AG09309 (cell line): ENCODE results near the gene DMWD.

Experiments
- DNase-seq: peaks from one replicate; pipeline ENCODE4 v3.0.0-alpha.2; 2010; ENCODE audit warnings: low read depth
- H3K4me3 ChIP-seq: 2 replicates; pipeline ENCODE4 v1.5.1; 2011; ENCODE audit warnings: mild to moderate bottlenecking, low read depth, low read length, moderate library complexity; ENCODE audit not compliant: control insufficient read depth
- TF ChIP-seq, protein P1 (sequence below): IDR thresholded peaks from 2 replicates; pipeline ENCODE4 v1.5.1; 2011; ENCODE audit warnings: mild to moderate bottlenecking, low read depth, low read length, inconsistent platforms; ENCODE audit not compliant: insufficient read depth, control insufficient read depth; ENCODE audit errors: missing control alignments

DMWD gene

DNA sequence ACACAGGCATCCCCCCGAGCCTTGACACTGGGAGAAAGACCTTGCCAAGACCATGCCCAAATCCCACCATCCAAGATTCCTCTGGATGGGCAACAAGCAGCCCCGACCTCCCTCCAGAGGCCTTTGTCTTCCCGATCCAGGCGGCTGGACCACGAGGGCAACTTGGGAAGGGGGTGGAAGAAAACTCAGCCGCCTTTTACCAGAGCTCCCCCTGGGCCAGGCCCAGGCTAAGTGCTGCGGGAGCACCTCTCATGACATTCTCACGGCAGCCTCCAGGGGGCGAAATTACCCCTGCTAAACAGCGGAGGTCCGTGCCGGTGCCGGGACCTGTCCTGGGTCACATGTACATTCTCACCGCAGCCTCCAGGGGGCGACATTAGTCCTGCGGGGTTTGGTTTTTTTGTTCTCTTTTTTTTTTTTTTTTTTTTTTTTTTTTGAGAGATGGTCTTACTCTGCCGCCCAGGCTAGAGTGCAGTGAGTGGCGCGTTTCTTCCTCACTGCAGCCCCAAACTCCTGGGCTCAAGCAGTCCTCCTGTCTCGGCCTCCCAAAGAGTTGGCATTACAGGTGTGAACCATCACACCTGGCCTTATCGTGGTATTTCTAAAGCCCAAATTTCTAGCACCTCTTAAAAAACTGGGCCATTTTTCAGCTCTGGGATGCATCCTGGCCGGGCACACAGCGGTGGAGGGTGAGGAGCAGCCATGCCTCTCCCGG is 24.5 kb upstream of the DMWD start:
- TF ChIP-seq, protein P1, sequence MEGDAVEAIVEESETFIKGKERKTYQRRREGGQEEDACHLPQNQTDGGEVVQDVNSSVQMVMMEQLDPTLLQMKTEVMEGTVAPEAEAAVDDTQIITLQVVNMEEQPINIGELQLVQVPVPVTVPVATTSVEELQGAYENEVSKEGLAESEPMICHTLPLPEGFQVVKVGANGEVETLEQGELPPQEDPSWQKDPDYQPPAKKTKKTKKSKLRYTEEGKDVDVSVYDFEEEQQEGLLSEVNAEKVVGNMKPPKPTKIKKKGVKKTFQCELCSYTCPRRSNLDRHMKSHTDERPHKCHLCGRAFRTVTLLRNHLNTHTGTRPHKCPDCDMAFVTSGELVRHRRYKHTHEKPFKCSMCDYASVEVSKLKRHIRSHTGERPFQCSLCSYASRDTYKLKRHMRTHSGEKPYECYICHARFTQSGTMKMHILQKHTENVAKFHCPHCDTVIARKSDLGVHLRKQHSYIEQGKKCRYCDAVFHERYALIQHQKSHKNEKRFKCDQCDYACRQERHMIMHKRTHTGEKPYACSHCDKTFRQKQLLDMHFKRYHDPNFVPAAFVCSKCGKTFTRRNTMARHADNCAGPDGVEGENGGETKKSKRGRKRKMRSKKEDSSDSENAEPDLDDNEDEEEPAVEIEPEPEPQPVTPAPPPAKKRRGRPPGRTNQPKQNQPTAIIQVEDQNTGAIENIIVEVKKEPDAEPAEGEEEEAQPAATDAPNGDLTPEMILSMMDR = peak; percentile 96
- H3K4me3 ChIP-seq = no peak overlapping the region
- peak; percentile 60 for DNase-seq

DNA sequence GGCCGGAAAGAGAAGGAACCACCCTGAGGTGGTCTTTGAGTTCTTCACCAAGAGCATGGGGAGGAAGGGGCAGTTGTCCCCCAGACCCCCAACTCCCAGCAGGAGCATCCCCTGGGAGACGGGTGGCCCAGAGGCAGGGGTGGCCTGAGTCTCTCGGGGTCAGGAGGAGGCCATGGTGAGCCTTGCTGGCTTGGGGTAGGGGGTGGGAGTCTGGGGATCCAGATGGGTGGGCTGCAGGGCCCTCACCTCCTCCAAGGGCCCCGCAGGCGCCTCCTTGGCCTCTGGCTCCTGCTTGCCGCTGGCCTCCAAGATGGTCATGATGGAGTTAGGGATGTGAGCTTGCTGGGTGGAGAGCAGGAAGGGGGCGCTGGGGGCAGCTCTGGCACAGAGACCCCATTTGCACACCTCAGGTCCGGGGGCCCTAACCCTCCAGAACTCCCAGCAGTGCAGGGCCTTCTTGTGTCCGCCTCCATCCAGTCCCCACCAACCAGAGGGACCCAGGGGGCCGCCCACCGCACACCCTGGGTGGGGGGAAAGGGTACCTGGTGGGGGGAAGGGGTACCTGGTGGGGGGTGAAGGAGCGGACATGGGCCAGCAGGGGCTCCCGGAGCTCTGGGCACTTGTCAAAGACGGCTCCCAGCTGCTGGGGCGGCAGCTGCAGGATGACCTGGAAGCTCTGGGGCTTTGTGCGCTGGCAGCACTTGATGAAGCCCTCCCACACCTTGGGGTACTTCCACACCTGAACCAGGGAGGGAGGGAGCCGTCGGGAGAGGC is 23.8 kb upstream of the DMWD start:
- no peak overlapping the region for H3K4me3 ChIP-seq
- DNase-seq = no peak
- TF ChIP-seq, protein P1 = no peak

DNA sequence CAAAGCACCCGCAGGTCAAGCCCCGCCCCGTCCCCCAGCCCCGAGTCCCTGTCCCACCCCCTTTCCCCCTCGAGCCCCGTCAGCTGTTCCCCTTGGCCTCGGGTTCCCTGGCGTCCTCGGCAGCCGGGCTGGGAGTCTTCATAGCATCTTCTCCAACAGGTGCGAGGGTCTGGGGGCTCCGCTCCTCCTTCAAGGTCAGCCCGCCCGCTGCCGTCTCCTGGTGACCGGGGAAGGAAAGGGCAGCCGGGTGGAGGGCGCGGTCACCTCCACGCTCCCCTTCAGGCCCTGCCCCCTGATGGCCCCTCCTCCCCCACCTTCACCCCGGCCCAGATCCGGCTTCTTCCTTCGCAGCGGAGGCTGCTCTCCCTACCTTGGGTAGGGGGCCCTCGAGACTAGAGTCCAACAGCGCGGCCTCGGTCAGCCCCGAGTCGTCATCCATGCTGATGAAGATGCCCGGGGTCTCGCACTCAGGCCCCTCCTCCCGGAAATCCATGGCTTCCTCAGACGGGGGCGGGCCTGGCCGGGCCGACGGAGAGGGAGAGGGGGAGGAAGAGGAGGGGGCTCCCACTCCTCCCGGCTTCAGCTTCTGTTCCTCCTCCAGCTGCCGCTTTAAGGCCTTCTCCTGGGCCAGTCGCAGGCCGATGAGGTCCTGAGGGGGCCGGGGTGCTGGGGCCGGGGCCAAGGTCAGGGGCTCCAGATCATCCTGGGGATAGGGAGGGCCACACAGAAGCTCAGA is 23.0 kb upstream of the DMWD start:
- no peak overlapping the region for H3K4me3 ChIP-seq
- no peak for DNase-seq
- TF ChIP-seq, protein P1 = no peak

DNA sequence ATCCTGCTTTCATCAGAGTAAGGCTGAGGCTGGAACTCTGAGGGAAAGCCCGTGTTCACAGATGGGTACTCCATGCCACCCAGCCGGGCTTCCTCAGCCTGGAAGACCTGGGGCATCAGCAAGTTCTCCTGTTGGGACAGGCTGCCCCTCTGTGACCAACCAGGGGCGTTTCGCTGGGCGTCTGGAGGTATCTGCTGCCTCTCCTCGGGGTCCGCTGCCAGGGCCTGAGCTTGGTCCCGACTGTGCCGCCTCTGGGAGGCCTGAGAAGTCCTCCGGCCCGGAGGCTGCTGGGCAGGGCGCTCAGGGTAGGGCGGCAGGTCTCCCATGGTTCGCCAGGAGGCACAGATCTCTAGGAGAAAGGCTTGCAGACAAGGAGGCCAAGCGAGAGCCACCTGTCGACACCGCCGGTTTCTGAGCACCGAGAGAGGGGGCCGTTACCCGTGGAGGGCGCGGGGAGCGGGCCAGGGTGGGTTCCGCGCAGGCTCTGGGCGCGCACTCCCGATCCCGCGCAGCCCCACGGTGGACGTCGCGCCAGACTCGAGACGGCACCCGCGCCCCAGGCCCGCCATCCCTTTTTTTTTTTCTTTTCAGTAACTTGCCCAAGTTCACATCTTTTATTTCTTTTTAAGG is 22.3 kb upstream of the DMWD start, which contains the start of gene RSPH6A:
TSS of gene RSPH6A (minus strand) at position 458 of the 630 bp plus-strand sequence. CDS start at position 326, 132 bp downstream.
- no peak for DNase-seq
- TF ChIP-seq, protein P1 = no peak
- no peak within 1 kb of the TSS for H3K4me3 ChIP-seq

DNA sequence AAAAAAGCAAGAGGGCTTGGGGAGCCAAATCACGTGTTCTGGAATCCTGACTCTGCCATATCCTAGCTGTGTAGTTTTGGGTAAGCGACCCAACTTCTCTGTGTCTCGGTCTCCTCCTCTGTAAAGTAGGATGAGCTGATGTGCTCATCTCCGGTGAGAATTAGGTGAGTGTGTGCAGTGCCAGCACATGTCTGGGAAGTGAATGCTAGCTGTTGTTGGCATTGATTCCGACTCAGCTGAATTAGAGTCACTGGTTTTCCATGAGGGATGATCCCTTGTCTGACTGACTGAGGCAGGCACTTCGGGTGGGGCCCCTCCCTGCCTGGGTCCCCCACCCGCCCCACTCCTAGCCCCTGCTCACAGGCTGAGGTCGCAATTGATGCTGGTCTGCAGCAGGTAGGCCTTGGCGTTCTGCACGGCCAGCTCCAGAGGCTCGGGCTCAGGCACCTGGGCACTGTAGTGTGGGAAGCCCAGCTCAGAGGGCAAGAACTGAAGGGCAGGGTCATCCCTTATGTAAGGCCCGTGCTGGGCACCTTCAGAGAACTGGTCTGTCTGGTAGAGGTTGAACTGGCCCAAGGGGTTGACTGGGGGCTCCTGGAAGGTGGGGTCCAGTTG is 21.6 kb upstream of the DMWD start:
- H3K4me3 ChIP-seq = no peak overlapping the region
- TF ChIP-seq, protein P1 = no peak
- DNase-seq = no peak

DNA sequence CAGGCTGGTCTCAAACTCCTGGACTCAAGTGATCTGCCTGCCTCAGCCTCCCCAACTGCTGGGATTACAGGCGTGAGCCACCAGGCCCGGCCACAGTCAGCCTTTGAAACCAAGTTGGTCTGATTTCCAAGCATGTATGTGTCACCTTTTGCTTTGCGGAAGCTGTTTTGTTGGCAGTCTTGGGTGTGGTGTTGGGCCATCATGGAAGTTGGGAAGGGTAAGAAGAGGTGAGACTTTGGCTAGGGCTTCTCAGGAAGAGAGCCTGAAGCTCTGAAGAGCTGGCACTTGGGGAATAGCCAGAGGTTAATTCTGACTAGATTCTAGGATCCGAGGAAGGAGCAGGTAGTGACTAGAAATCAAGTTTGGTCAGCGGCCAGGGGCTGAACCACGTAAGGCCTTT is 19.7 kb upstream of the DMWD start:
- H3K4me3 ChIP-seq = no peak overlapping the region
- TF ChIP-seq, protein P1 = no peak
- DNase-seq = no peak
